GM23338 (cell line): ENCODE data around the gene TRIM71. TPM values are rescaled to one million over a fixed set of nuclear protein-coding genes. Genes with fewer than 3 reads are reported as not detected.

Source experiments
- ATAC-seq: fragments of 200-7000 bp; cut with Tn5 transposase; 3 replicates; pipeline ENCODE4 v1.9.1; 2020
- DNase-seq: peaks from one replicate; pipeline ENCODE4 v3.0.0-alpha.2; 2015; ENCODE audit warnings: low spot score
- H2AFZ ChIP-seq: fragments of 200-600 bp; sonication (generic); 2 replicates; pipeline ENCODE4 v1.8.0; 2016; ENCODE audit warnings: antibody characterized with exemption, mild to moderate bottlenecking, moderate library complexity
- H3F3A ChIP-seq: fragments of 200-600 bp; sonication (generic); replicated peaks from 2 replicates; pipeline ENCODE4 v1.8.0; 2017; ENCODE audit warnings: antibody characterized with exemption, mixed run types, low read depth
- H3K27ac ChIP-seq: fragments of 200-600 bp; sonication (generic); 2 replicates; pipeline ENCODE4 v1.6.1; 2016; ENCODE audit warnings: low read depth
- H3K27me3 ChIP-seq: fragments of 200-600 bp; sonication (generic); 2 replicates; pipeline ENCODE4 v1.8.0; 2016; ENCODE audit warnings: mild to moderate bottlenecking, mixed run types, moderate library complexity; ENCODE audit not compliant: insufficient read depth
- H3K36me3 ChIP-seq: fragments of 200-600 bp; sonication (generic); 2 replicates; pipeline ENCODE4 v1.8.0; 2016; ENCODE audit warnings: mild to moderate bottlenecking; ENCODE audit not compliant: insufficient read depth
- H3K4me1 ChIP-seq: fragments of 200-600 bp; sonication (generic); 2 replicates; pipeline ENCODE4 v1.8.0; 2016; ENCODE audit warnings: mild to moderate bottlenecking, moderate library complexity; ENCODE audit not compliant: insufficient read depth
- H3K4me2 ChIP-seq: fragments of 200-600 bp; sonication (generic); 2 replicates; pipeline ENCODE4 v1.7.1; 2017; ENCODE audit warnings: mixed run types
- H3K4me3 ChIP-seq: fragments of 200-600 bp; sonication (generic); 2 replicates; pipeline ENCODE4 v1.6.1; 2016; ENCODE audit warnings: mixed run types
- H3K79me2 ChIP-seq: fragments of 200-600 bp; sonication (generic); replicated peaks from 2 replicates; pipeline ENCODE4 v1.8.0; 2017; ENCODE audit warnings: mild to moderate bottlenecking; ENCODE audit not compliant: insufficient read depth
- H3K9me2 ChIP-seq: fragments of 200-600 bp; sonication (generic); 2 replicates; pipeline ENCODE4 v1.8.0; 2017; ENCODE audit not compliant: insufficient read depth
- H4K20me1 ChIP-seq: fragments of 200-600 bp; sonication (generic); replicated peaks from 2 replicates; pipeline ENCODE4 v1.8.0; 2017; ENCODE audit warnings: mild to moderate bottlenecking; ENCODE audit not compliant: insufficient read depth
- H3K27ac Mint-ChIP-seq: 2 replicates; pipeline ENCODE4 v1.8.0; 2020; ENCODE audit warnings: inconsistent platforms, mild to moderate bottlenecking, moderate library complexity, mixed read lengths
- H3K27me3 Mint-ChIP-seq: 3 replicates; pipeline ENCODE4 v1.8.0; 2022; ENCODE audit warnings: low read depth, mild to moderate bottlenecking, moderate library complexity, mixed read lengths, inconsistent platforms; ENCODE audit not compliant: insufficient read depth, poor library complexity
- H3K36me3 Mint-ChIP-seq: 3 replicates; pipeline ENCODE4 v1.8.0; 2021; ENCODE audit warnings: low read depth, mild to moderate bottlenecking, inconsistent platforms, moderate library complexity, mixed read lengths
- H3K4me1 Mint-ChIP-seq: 3 replicates; pipeline ENCODE4 v1.8.0; 2020; ENCODE audit warnings: mild to moderate bottlenecking, inconsistent platforms, mixed read lengths
- H3K4me3 Mint-ChIP-seq: 3 replicates; pipeline ENCODE4 v1.8.0; 2021; ENCODE audit warnings: moderate library complexity, mild to moderate bottlenecking, inconsistent platforms, mixed read lengths
- H3K9me3 Mint-ChIP-seq: 3 replicates; pipeline ENCODE4 v1.8.0; 2020; ENCODE audit warnings: moderate library complexity, mild to moderate bottlenecking, inconsistent platforms, mixed read lengths
- CREB1 ChIP-seq: fragments of 250-450 bp; sonication (Bioruptor Pico); IDR thresholded peaks from 2 replicates; pipeline ENCODE4 v1.5.0; 2020; ENCODE audit warnings: low read depth, mild to moderate bottlenecking, moderate library complexity
- CTCF ChIP-seq, 2 experiments: fragments of 200-600 bp in 1 of 2; sonication (generic) in 1 of 2; conservative IDR thresholded peaks; 2 replicates each; pipeline versions ENCODE4 v1.5.1 to v1.6.1; 2016 to 2017; ENCODE audit warnings: antibody characterized with exemption in 2 of 2, low read depth in 2 of 2, mild to moderate bottlenecking in 2 of 2, moderate library complexity in 1 of 2
- ETS1 ChIP-seq: IDR thresholded peaks from 2 replicates; pipeline ENCODE4 v1.6.1; 2016; ENCODE audit warnings: antibody characterized with exemption
- EZH2 ChIP-seq: fragments of 200-600 bp; sonication (generic); IDR thresholded peaks from one replicate; pipeline ENCODE4 v1.8.0; 2017; ENCODE audit warnings: antibody characterized with exemption, mild to moderate bottlenecking, low read depth; ENCODE audit not compliant: unreplicated experiment
- JUNB ChIP-seq: IDR thresholded peaks from one replicate; pipeline ENCODE4 v1.6.1; 2016; ENCODE audit warnings: antibody characterized with exemption; ENCODE audit not compliant: unreplicated experiment
- NANOG ChIP-seq: IDR thresholded peaks from 2 replicates; pipeline ENCODE4 v1.6.1; 2016; ENCODE audit warnings: antibody characterized with exemption, borderline replicate concordance
- POLR2AphosphoS5 ChIP-seq: IDR thresholded peaks from 2 replicates; pipeline ENCODE4 v1.6.1; 2016; ENCODE audit warnings: antibody characterized with exemption, low read depth
- REST ChIP-seq: IDR thresholded peaks from one replicate; pipeline ENCODE4 v1.6.1; 2018; ENCODE audit warnings: antibody characterized with exemption; ENCODE audit not compliant: unreplicated experiment
- ZNF114 ChIP-seq: fragments of 250-450 bp; sonication (Bioruptor Pico); IDR thresholded peaks from 2 replicates; pipeline ENCODE4 v1.5.0; 2020; ENCODE audit warnings: mild to moderate bottlenecking, moderate library complexity
- ZNF331 ChIP-seq: fragments of 250-450 bp; sonication (Bioruptor Pico); IDR thresholded peaks from 2 replicates; pipeline ENCODE4 v1.5.0; 2020; ENCODE audit warnings: low read depth, mild to moderate bottlenecking, moderate library complexity
- polyA plus RNA-seq: library from polyadenylated mRNA; unstranded; fragments of >200 nt; fragmentation: Nextera tagmentation; extraction: Ambion mirVana; gene quantifications from 2 replicates; pipeline ENCODE4 v1.2.1, GENCODE V29; 2016
- total RNA-seq: library from RNA; depleted of rRNA; stranded (reverse); fragments of >200 nt; shearing (Covaris generic); gene quantifications from 2 replicates; pipeline ENCODE4 v1.2.3, GENCODE V29; 2014

TRIM71 gene
- total and polyA plus RNA-seq, 2 experiments from 2014 or later: 71.5 to 346 TPM

- H3K4me1 Mint-ChIP-seq: peaks cover 94% of the 10 kb centered on the region
- H3K36me3 Mint-ChIP-seq: peaks cover 42% of the 10 kb centered on the region
Measured at GRCh38 chr3:32842531-32842931, 24.7 kb downstream of the TRIM71 start.

More at GRCh38 chr3:32842531-32842931, 24.7 kb downstream of the TRIM71 start:
- Histone ChIP-seq H3K4me2 (peak overlapping the region; percentile 76), H3K79me2 (peaks cover 96% of the 10 kb centered on the region), H3K9me2 (no peaks in the 10 kb centered on the region), H4K20me1 (peaks cover 43% of the 10 kb centered on the region), H3K4me3 (peak overlapping the region; percentile 51), H3F3A (peaks cover 34% of the 10 kb centered on the region), H2AFZ (no peak overlapping the region), H3K36me3 (no peaks in the 10 kb centered on the region), H3K27me3 (no peaks in the 10 kb centered on the region), H3K4me1 (peaks cover 86% of the 10 kb centered on the region), H3K27ac (peak overlapping the region; percentile 91)
- Mint-ChIP-seq H3K27me3 (peaks cover 54% of the 10 kb centered on the region), H3K27ac (peak overlapping the region; percentile 94), H3K9me3 (no peaks in the 10 kb centered on the region; the same call in 2 of the 3 replicates), H3K4me3 (peak overlapping the region; percentile 73)
- TF ChIP-seq POLR2AphosphoS5: no peak
- TF ChIP-seq EZH2: no peak
- no peak for TF ChIP-seq CREB1 (CRISPR knock-in tag)
- TF ChIP-seq REST: no peak
- TF ChIP-seq NANOG: no peak
- no peak for TF ChIP-seq ZNF331 (CRISPR knock-in tag)
- TF ChIP-seq ETS1: no peak
- no peak for TF ChIP-seq CTCF (conservative IDR thresholded peaks at IDR 0.05; ENCODE audit: low read depth in 2 of 2)
- no peak for TF ChIP-seq JUNB
- no peak for TF ChIP-seq ZNF114 (CRISPR knock-in tag)
- ATAC-seq (peak; percentile 0; the same call in 1 of the 3 replicates), DNase-seq (no peak)
